NB4 (cell line): ENCODE measurements around the gene SH3YL1.

Source experiments
- CTCF ChIP-seq: IDR thresholded peaks from one replicate; pipeline ENCODE4 v1.5.1; 2012; ENCODE audit warnings: low read depth, low read length
- MYC ChIP-seq: IDR thresholded peaks from 2 replicates; pipeline ENCODE4 v1.6.1; 2011; ENCODE audit warnings: low read depth, low read length
- POLR2A ChIP-seq: IDR thresholded peaks from 2 replicates; pipeline ENCODE4 v1.6.1; 2011; ENCODE audit warnings: mild to moderate bottlenecking; ENCODE audit not compliant: insufficient read length; ENCODE audit errors: extremely low read depth
- TF ChIP-seq, protein P1 (sequence below): IDR thresholded peaks from 2 replicates; pipeline ENCODE4 v1.6.1; 2011; ENCODE audit warnings: low read depth, low read length

- no peak for TF ChIP-seq CTCF
- TF ChIP-seq POLR2A, result no peak
- TF ChIP-seq, protein P1, sequence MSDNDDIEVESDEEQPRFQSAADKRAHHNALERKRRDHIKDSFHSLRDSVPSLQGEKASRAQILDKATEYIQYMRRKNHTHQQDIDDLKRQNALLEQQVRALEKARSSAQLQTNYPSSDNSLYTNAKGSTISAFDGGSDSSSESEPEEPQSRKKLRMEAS, result no peak
- no peak for TF ChIP-seq MYC
Measured at GRCh38 chr2:257842-258241, 6.0 kb downstream of the SH3YL1 start.
